Neural crest cell (in vitro differentiated cells): ENCODE data around the gene HOXA6. TPM values are rescaled to one million over a fixed set of nuclear protein-coding genes. Genes with fewer than 3 reads are reported as not detected.
A peak's percentile ranks its signal among the peaks of the same experiment; 100 is the strongest.

ENCODE experiments used
- DNase-seq: peaks from one replicate; pipeline ENCODE4 v3.0.0; 2021; ENCODE audit warnings: low read depth, mixed read lengths, low spot score
- H3K27ac Mint-ChIP-seq: one replicate; pipeline ENCODE4 v1.8.0; 2021; ENCODE audit warnings: mild to moderate bottlenecking, mixed read lengths; ENCODE audit not compliant: unreplicated experiment
- H3K27me3 Mint-ChIP-seq: 2 replicates; pipeline ENCODE4 v1.8.0; 2021; ENCODE audit warnings: low read depth, mild to moderate bottlenecking, mixed read lengths
- H3K36me3 Mint-ChIP-seq: 2 replicates; pipeline ENCODE4 v1.8.0; 2021; ENCODE audit warnings: low read depth, mild to moderate bottlenecking, mixed read lengths
- H3K4me1 Mint-ChIP-seq: 2 replicates; pipeline ENCODE4 v1.8.0; 2021; ENCODE audit warnings: mixed read lengths
- H3K4me3 Mint-ChIP-seq: one replicate; pipeline ENCODE4 v1.8.0; 2021; ENCODE audit warnings: mild to moderate bottlenecking, mixed read lengths
- H3K9me3 Mint-ChIP-seq: 2 replicates; pipeline ENCODE4 v1.8.0; 2021; ENCODE audit warnings: mixed read lengths
- CTCF ChIP-seq: fragments of 200-600 bp; sonication (generic); conservative IDR thresholded peaks from 2 replicates; pipeline ENCODE4 v1.5.0; 2021; ENCODE audit warnings: antibody characterized with exemption, mild to moderate bottlenecking
- total RNA-seq: library from RNA; stranded (reverse); gene quantifications from 2 replicates; pipeline ENCODE4 v1.2.1, GENCODE V29; 2021

HOXA6 gene
- total RNA-seq, 1 donor from 2014 or later: 1.6 TPM

- Mint-ChIP-seq H3K4me3 (no peak overlapping the region), H3K27ac (no peak overlapping the region), H3K36me3 (no peaks in the 10 kb centered on the region), H3K9me3 (no peaks in the 10 kb centered on the region), H3K4me1 (peaks cover 22% of the 10 kb centered on the region), H3K27me3 (peaks cover 94% of the 10 kb centered on the region)
- no peak for TF ChIP-seq CTCF
- DNase-seq: no peak
Measured at GRCh38 chr7:27126596-27127327, 20.8 kb downstream of the HOXA6 start.

- no peak for TF ChIP-seq CTCF
- no peak overlapping the region for H3K27ac Mint-ChIP-seq
- DNase-seq: no peak
- H3K36me3 Mint-ChIP-seq: no peaks in the 10 kb centered on the region
- H3K4me1 Mint-ChIP-seq: peaks cover 22% of the 10 kb centered on the region
- H3K9me3 Mint-ChIP-seq: no peaks in the 10 kb centered on the region
- peaks cover 94% of the 10 kb centered on the region for H3K27me3 Mint-ChIP-seq
- peak overlapping the region; percentile 12 for H3K4me3 Mint-ChIP-seq
Measured at GRCh38 chr7:27125986-27126394, 21.6 kb downstream of the HOXA6 start.

- Mint-ChIP-seq H3K27ac (no peak overlapping the region), H3K4me3 (peak overlapping the region; percentile 83), H3K4me1 (peaks cover 22% of the 10 kb centered on the region), H3K27me3 (peaks cover 99% of the 10 kb centered on the region), H3K36me3 (no peaks in the 10 kb centered on the region), H3K9me3 (no peaks in the 10 kb centered on the region)
- no peak for DNase-seq
- no peak for TF ChIP-seq CTCF
Measured at GRCh38 chr7:27124902-27125689, 22.5 kb downstream of the HOXA6 start.

- peaks cover 100% of the 10 kb centered on the region for H3K27me3 Mint-ChIP-seq
- peak overlapping the region; percentile 53 for H3K27ac Mint-ChIP-seq
- peak overlapping the region; percentile 83 for H3K4me3 Mint-ChIP-seq
- DNase-seq: no peak
- no peaks in the 10 kb centered on the region for H3K36me3 Mint-ChIP-seq
- peaks cover 22% of the 10 kb centered on the region for H3K4me1 Mint-ChIP-seq
- no peaks in the 10 kb centered on the region for H3K9me3 Mint-ChIP-seq
- TF ChIP-seq CTCF: no peak
Measured at GRCh38 chr7:27124096-27124901, 23.3 kb downstream of the HOXA6 start.

GRCh38 chr7:27123477-27124053 lies 24.0 kb downstream of the HOXA6 start:
- Mint-ChIP-seq H3K27me3 (peaks cover 100% of the 10 kb centered on the region), H3K27ac (peak overlapping the region; percentile 53), H3K4me3 (peak overlapping the region; percentile 83), H3K36me3 (no peaks in the 10 kb centered on the region), H3K9me3 (no peaks in the 10 kb centered on the region), H3K4me1 (peaks cover 22% of the 10 kb centered on the region)
- no peak for DNase-seq
- no peak for TF ChIP-seq CTCF
